Esophagus (tissue), 2 donors: ENCODE data around the gene IL21R. TPM values are rescaled to one million over a fixed set of nuclear protein-coding genes. Genes with fewer than 3 reads are reported as not detected.

Experiments used
- H3K27ac ChIP-seq, 2 donors: one replicate each; pipeline ENCODE4 v1.5.1; 2013; ENCODE audit warnings: low read depth in 2 of 2, mild to moderate bottlenecking in 2 of 2, inconsistent platforms in 1 of 2, low read length in 1 of 2, moderate library complexity in 1 of 2
- H3K27me3 ChIP-seq, 2 donors: one replicate each; pipeline ENCODE4 v1.6.1; 2013; ENCODE audit warnings: low read length in 2 of 2, control low read depth in 1 of 2, mild to moderate bottlenecking in 1 of 2; ENCODE audit not compliant: insufficient read depth in 2 of 2, control insufficient read depth in 1 of 2
- H3K36me3 ChIP-seq, 2 donors: one replicate each; pipeline ENCODE4 v1.6.1; 2013; ENCODE audit warnings: low read length in 1 of 2; ENCODE audit not compliant: control insufficient read depth in 2 of 2, insufficient read depth in 2 of 2
- H3K4me1 ChIP-seq, 2 donors: one replicate each; pipeline ENCODE4 v1.6.1; 2013; ENCODE audit warnings: low read length in 1 of 2; ENCODE audit not compliant: control insufficient read depth in 2 of 2, insufficient read depth in 2 of 2
- H3K4me3 ChIP-seq, 2 donors: one replicate each; pipeline ENCODE4 v1.5.1; 2013; ENCODE audit warnings: low read length in 2 of 2, mild to moderate bottlenecking in 2 of 2, low read depth in 1 of 2, moderate library complexity in 1 of 2
- H3K9me3 ChIP-seq, 2 donors: one replicate each; pipeline ENCODE4 v1.6.1; 2013; ENCODE audit warnings: mild to moderate bottlenecking in 2 of 2, low read depth in 1 of 2, low read length in 1 of 2, moderate library complexity in 1 of 2; ENCODE audit not compliant: control insufficient read depth in 2 of 2, insufficient read depth in 1 of 2
- WGBS, 2 donors: extraction: QIAGEN DNeasy Blood & Tissue Kit; methylation state at CpG; one replicate each; pipeline ENCODE4 v1.1.7; 2013; 5-methylcytosine and 5-hydroxymethylcytosine counted together
- polyA plus RNA-seq, 2 donors: library from polyadenylated mRNA; stranded (reverse); fragments of 200-250 nt; gene quantifications; one replicate each; pipeline ENCODE4 v1.2.3, GENCODE V29; 2013
- donor health status: healthy with polysubstance abuse.
- donor health status: Bipolar disorder and iron deficiency.

IL21R gene
- polyA plus RNA-seq, 2 donors = 0.19 to 0.24 TPM

- H3K9me3 ChIP-seq = no peaks in the 10 kb centered on the region
- H3K4me1 ChIP-seq = peaks cover 0 to 27% of the 10 kb centered on the region in 2 donors
- H3K4me3 ChIP-seq = no peak overlapping the region
- no peak overlapping the region for H3K27ac ChIP-seq
- peaks cover 8 to 42% of the 10 kb centered on the region in 2 donors for H3K36me3 ChIP-seq
- no peaks in the 10 kb centered on the region for H3K27me3 ChIP-seq
- WGBS, 2 donors = 92 to 95% methylated on average over 5 of the region's 5 CpGs
These were observed 57.2 kb downstream of the IL21R start for GRCh38 chr16:27458987-27459688.

- H3K36me3 ChIP-seq = peaks cover 14 to 51% of the 10 kb centered on the region in 2 donors
- WGBS, 2 donors = 41 to 48% methylated on average over 4 of the region's 4 CpGs
- H3K4me1 ChIP-seq = peaks cover 0 to 27% of the 10 kb centered on the region in 2 donors
- H3K4me3 ChIP-seq = no peak overlapping the region
- peak overlapping the region in 1 of 2 donors; percentile 26 for H3K27ac ChIP-seq
- no peaks in the 10 kb centered on the region for H3K27me3 ChIP-seq
- H3K9me3 ChIP-seq = no peaks in the 10 kb centered on the region
These were observed 58.2 kb downstream of the IL21R start for GRCh38 chr16:27460213-27460612.

GRCh38 chr16:27460663-27461482, 58.9 kb downstream of the IL21R start:
- Histone ChIP-seq H3K27ac (peak overlapping the region in 1 of 2 donors; percentile 22), H3K36me3 (peaks cover 21 to 58% of the 10 kb centered on the region in 2 donors), H3K9me3 (no peaks in the 10 kb centered on the region), H3K4me3 (no peak overlapping the region), H3K27me3 (no peaks in the 10 kb centered on the region), H3K4me1 (peaks cover 0 to 24% of the 10 kb centered on the region in 2 donors)
- WGBS, 2 donors = 66 to 81% methylated on average over 20 of the region's 20 CpGs

- Histone ChIP-seq H3K27ac (peak overlapping the region in 1 of 2 donors; percentile 27), H3K27me3 (no peaks in the 10 kb centered on the region), H3K4me1 (peaks cover 0 to 24% of the 10 kb centered on the region in 2 donors), H3K36me3 (peaks cover 21 to 61% of the 10 kb centered on the region in 2 donors), H3K9me3 (no peaks in the 10 kb centered on the region), H3K4me3 (no peak overlapping the region)
- WGBS, 2 donors = 53 to 67% methylated on average over 16 of the region's 16 CpGs
These were observed 59.7 kb downstream of the IL21R start for GRCh38 chr16:27461483-27462171.

GRCh38 chr16:27462200-27462845, 60.3 kb downstream of the IL21R start:
- H3K27ac ChIP-seq = no peak overlapping the region
- 82 to 85% methylated on average over 18 of the region's 18 CpGs for whole genome bisulfite sequencing, 2 donors
- H3K4me1 ChIP-seq = peaks cover 0 to 23% of the 10 kb centered on the region in 2 donors
- peaks cover 21 to 65% of the 10 kb centered on the region in 2 donors for H3K36me3 ChIP-seq
- no peaks in the 10 kb centered on the region for H3K9me3 ChIP-seq
- no peaks in the 10 kb centered on the region for H3K27me3 ChIP-seq
- H3K4me3 ChIP-seq = no peak overlapping the region

GRCh38 chr16:27462846-27463682, 61.1 kb downstream of the IL21R start:
- Histone ChIP-seq H3K27ac (no peak overlapping the region), H3K9me3 (no peaks in the 10 kb centered on the region), H3K36me3 (peaks cover 21 to 65% of the 10 kb centered on the region in 2 donors), H3K4me3 (no peak overlapping the region), H3K27me3 (no peaks in the 10 kb centered on the region), H3K4me1 (peaks cover 0 to 20% of the 10 kb centered on the region in 2 donors)
- 68 to 79% methylated on average over 24 of the region's 24 CpGs for WGBS, 2 donors

GRCh38 chr16:27463741-27464591, 62.0 kb downstream of the IL21R start:
- Histone ChIP-seq H3K27ac (peak overlapping the region in 1 of 2 donors; percentile 15), H3K36me3 (peaks cover 27 to 70% of the 10 kb centered on the region in 2 donors), H3K4me1 (peaks cover 0 to 20% of the 10 kb centered on the region in 2 donors), H3K27me3 (no peaks in the 10 kb centered on the region), H3K4me3 (no peak overlapping the region), H3K9me3 (no peaks in the 10 kb centered on the region)
- 70 to 75% methylated on average over 32 of the region's 32 CpGs for WGBS, 2 donors
